AG20443 (cell line): ENCODE measurements around the gene RASGRF2.

Source experiments
- DNase-seq: peaks from one replicate; pipeline ENCODE4 v3.0.0; 2012; ENCODE audit warnings: low spot score, mixed read lengths

The RASGRF2 gene

DNA sequence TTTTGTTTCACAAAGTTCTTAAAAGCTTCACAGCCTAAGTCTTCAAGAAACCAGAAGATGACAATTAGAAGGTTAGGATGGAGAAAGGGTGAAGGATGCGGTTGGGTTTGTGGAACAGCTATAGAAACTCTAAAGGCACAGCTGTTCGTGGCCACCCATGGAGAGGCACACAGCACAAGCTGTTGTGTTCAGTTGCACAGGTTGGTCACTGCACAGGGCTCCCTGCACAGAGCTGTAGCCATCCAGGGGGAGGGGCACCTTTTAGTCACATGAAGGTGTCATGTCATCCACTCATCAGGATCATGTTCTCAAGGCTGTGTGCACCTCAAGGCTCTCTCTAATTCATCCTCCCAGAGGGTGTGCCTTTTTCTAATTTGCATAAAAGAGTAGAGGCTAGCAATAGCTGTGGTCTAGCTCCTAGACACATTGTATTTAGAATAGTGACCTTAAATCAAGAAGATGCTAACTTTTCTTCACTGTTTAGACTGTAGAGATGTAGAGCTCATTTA is 5.0 kb upstream of the RASGRF2 start:
- no peak for DNase-seq

DNA sequence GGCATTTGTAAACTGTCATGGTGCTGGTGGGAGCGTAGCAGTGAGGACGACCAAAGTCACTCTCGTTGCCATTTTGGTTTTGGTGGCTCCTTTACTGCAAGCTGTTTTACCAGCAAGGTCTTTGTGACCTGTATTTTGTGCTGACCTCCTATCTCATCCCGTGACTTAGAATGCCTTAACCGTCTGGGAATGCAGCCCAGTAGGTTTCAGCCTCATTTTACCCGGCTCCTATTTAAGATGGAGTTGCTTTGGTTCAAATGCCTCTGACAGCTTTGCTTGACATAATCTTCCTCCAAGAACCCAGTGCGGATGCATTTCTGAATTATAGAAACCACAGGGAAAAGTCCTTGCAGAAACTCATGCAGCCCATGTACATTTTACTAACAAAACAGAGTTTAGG is 3.9 kb upstream of the RASGRF2 start:
- DNase-seq: no peak

- DNase-seq: no peak
Measured at GRCh38 chr5:80957031-80957761, 3.0 kb upstream of the RASGRF2 start.

- no peak for DNase-seq
Measured at GRCh38 chr5:80958616-80959015, 1.5 kb upstream of the RASGRF2 start.

- DNase-seq: no peak
Measured at GRCh38 chr5:80959138-80959537, 1.0 kb upstream of the RASGRF2 start.

DNA sequence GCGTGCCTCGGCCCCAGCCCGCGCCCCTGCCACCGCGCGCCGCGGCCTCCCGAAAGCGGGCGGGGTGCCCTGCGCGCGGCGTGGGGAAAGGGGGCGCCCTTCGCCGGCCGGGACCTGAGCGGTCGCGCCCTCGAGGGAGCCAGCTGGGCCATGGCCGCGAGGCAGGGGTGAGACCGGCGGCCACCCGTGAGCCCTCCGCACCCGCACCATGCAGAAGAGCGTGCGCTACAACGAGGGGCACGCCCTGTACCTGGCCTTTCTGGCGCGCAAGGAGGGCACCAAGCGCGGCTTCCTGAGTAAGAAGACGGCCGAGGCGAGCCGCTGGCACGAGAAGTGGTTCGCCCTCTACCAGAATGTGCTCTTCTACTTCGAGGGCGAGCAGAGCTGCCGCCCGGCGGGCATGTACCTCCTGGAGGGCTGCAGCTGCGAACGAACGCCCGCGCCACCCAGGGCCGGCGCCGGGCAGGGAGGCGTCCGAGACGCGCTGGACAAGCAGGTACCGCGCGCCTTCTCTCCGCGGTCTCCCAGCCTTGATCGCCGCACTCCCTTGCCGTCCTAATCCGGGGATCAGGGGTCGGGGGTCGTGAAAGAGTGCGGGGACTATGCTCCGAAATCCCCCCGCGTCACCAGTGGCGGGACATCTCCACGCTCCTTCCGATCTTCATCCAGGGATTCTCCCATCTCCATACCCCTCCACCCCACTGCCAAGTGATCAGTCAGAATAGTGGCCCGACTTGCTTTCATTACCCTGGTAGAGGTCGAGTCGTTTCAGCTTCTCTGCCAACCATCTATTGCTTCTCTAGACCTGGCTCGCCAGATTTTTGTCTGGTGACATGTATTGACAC is 590 bp downstream of the RASGRF2 start:
- peak; percentile 28 for DNase-seq

- no peak for DNase-seq
Measured at GRCh38 chr5:80961376-80962281, 1.5 kb downstream of the RASGRF2 start.

GRCh38 chr5:80962630-80963520 is 2.7 kb downstream of the RASGRF2 start:
- no peak for DNase-seq

GRCh38 chr5:80963521-80963895 is 3.3 kb downstream of the RASGRF2 start:
- DNase-seq: no peak

GRCh38 chr5:80963966-80964481 is 3.9 kb downstream of the RASGRF2 start:
- DNase-seq: no peak

- no peak for DNase-seq
Measured at GRCh38 chr5:80964491-80964890, 4.3 kb downstream of the RASGRF2 start.

- DNase-seq: no peak
Measured at GRCh38 chr5:80964919-80965318, 4.8 kb downstream of the RASGRF2 start.

DNA sequence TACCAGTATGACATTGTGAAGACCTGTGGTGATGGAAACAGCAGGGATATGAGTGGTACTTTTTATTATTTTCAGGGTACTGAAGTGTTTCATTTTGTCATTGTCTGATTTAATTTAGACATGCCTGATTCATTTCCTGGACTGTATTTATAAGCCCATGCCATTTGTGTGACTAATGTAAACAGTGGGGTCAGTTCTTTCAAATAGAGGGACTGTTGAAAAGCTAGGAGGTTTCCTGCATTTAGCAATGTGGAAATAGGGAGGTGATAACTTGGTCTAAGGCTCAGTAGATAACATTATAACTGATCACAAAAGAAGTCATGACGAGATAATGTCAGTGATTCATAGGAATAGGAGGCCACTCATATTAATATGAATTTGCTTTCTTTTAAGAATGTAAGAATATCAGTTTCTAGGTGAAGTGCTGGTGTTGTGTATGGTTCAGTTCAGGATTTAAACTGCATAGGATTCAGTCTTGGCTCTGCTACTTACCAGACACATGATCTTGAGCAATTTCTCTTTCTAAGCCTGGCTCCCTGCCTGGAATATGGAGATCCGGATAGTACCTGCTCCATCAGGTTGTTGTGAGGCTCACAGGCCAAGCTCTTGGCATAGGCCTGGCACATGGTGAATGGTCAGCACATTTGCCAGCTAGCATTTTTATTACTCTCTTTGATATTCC is 7.5 kb downstream of the RASGRF2 start:
- DNase-seq: peak; percentile 15

DNA sequence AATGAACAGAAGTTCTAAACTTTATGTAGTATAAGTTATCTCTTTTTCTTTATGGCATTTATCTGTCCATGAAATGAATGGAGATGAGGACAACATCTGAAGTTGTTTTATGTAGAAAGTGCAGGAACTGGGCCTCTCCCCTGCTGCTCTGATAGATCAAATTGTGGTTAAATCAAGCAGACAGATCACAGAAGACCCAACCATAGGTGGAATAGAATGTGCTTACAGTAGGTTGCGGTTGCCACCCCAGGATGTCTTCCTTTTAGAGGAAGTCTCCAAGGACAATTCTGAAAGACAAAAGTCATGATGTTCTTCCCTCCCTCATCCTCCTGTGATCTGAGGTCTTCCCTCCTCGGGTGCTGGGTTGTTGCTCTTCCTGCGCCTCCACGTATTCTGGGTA is 12.9 kb downstream of the RASGRF2 start:
- no peak for DNase-seq

- DNase-seq: no peak
Measured at GRCh38 chr5:80975065-80975464, 14.9 kb downstream of the RASGRF2 start.

DNA sequence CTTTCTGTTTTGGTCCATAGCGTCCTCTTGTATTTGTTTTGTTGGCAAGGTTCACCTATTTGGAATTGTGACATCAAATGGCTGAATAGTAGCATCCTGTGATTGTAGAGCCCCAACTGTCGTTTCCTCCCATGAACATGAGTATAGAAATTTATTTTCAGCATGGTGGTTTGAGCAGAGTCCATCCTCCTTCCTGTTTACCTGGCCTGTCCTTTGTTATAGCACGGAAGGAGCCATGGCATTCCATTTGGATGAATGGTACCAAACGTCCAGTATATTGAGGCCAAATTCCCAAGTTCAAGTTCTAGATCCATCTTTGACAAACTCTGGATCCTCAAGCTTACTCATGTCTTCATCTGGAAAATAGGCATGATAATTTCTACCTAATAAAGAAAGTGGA is 16.8 kb downstream of the RASGRF2 start:
- no peak for DNase-seq

DNA sequence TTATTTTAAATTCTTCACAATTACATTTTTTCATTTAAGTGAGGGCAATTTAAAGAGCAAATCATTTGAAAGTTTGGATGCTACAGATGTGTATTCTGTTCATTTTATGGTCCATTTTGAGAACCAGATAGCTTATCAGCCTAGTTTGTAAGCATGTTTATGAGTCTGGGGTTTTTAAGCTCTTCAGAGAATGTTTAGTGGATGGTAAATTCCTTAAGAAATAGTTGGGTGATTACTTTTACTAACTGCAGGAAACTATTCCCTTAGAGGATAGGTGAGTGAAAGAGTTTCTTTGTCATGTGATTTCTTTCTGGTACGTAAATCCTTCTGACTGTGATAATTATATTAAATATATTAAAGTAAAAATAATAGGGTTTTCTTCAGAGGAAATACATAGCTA is 17.6 kb downstream of the RASGRF2 start:
- no peak for DNase-seq

- no peak for DNase-seq
Measured at GRCh38 chr5:80978772-80979317, 18.7 kb downstream of the RASGRF2 start.

GRCh38 chr5:80982093-80982492 is 21.9 kb downstream of the RASGRF2 start:
- DNase-seq: no peak

GRCh38 chr5:80985600-80986228 is 25.6 kb downstream of the RASGRF2 start:
- no peak for DNase-seq
